Skeletal muscle cell (primary cell): ENCODE data around the gene DCBLD1.
"Not testable (repeated sequence)": the region's sequence is repeated elsewhere in the genome, so short reads cannot be mapped to it uniquely, and the experiment has no call there.

Experiments
- DNase-seq: peaks from one replicate; pipeline ENCODE4 v3.0.0-alpha.2; 2010; ENCODE audit warnings: low read depth
- H3K4me3 ChIP-seq: 2 replicates; pipeline ENCODE4 v1.5.1; 2011; ENCODE audit warnings: low read depth, mild to moderate bottlenecking, control low read depth, low read length, moderate library complexity

DCBLD1 gene

DNA sequence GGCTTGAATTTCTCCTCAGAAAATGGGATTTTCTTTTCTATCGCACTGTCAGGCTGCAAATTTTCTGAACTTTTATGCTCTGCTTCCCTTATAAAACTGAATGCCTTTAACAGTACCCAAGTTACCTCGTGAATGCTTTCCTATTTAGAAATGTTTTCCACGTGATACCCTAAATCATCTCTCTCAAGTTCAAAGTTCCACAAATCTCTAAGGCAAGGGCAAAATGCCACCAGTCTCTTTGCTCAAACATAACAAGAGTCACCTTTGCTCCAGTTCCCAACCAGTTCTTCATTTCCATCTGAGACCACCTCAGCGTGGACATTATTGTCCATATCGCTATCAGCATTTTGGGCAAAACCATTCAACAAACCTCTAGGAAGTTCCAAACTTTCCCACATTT, 35.5 kb downstream of the DCBLD1 start:
- DNase-seq, H3K4me3 ChIP-seq: not testable (repeated sequence)

DNA sequence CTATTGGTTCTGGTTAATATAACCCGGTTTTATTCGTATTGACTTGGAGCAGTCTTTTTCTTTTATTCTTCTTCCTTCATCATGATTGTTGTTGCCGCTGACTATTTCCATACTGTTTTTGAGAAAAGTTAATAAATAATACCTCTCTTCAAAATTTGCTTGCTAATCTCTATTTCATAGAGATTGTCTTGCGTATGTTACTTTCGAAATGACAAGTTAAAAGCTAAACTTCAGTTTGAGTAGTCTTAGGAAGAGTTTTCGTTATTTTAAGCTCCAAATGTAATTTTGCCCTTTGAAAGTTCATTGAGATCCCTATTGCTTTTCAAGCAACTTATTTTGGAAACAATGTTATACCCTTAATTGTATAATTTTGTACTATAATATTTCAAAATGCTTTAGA, 36.4 kb downstream of the DCBLD1 start:
- no peak for DNase-seq
- H3K4me3 ChIP-seq = no peak overlapping the region

DNA sequence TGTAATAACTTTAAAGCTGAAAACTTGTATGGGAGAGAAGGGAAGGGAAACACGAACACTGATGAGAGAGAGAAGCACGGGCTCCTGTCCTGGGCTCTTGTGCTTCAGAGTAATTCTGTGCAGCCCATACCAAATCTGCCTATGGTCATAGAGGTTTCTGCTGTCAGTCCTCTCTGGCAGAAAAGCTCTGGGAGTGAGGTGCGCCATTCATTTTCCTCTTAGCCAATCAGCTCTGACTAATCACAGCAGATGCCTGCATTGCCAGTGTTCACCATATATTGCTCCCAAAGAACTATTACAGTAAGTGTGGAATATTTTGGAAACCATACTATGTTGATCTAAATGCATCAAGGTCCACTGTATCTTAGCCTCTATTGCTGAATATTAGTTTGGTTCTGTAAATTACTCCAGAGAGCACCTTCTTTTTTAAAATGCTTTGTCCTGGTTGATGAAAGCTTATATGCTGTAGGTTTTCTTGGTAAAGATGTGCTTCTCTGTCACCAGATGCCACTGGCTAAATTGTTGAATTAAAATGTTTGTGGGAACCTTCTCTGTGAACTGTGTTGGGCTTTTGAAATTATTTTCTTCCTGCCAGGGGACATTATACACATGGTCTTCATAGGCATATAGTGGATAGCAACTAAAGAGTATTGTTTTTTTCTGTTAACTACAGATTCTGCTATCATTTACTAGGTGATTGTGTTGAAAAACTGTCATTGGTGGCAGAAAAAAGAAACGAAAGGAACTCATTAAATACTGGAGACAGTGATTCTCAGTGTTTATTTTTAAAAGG, 38.3 kb downstream of the DCBLD1 start:
- DNase-seq = no peak
- no peak overlapping the region for H3K4me3 ChIP-seq

DNA sequence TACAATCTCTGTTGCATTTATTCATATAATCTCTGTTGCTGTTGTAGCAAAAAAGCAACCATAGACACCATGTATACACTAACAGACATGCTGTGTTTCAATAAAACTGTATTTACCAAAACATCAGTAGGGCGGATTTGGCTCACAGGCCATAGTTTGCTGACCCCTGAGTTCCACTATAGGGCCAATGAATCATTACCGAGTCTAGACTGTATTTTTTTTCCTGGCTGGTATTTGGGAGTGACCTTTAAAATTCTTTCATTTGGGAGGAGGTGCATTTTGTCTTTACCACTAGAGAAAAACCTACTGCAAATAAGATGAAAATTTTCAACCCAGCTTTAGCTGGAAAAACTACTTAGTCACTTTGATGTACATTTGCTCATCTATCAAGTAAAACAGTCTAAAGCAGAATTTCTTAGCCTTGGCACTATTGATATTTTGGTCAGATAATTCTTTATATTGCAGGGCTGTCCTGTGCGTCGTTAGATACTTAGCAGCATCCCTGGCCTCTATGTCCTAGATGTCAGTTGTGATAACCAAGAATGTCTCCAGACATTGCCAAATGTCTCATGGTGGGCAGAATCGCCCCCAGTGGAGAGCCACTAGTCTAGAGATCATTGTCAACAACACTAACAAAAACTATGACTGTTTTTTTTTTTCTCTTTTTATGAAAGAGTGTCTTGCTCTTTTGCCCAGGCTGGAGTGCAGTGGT, 39.5 kb downstream of the DCBLD1 start:
- H3K4me3 ChIP-seq = no peak overlapping the region
- no peak for DNase-seq

DNA sequence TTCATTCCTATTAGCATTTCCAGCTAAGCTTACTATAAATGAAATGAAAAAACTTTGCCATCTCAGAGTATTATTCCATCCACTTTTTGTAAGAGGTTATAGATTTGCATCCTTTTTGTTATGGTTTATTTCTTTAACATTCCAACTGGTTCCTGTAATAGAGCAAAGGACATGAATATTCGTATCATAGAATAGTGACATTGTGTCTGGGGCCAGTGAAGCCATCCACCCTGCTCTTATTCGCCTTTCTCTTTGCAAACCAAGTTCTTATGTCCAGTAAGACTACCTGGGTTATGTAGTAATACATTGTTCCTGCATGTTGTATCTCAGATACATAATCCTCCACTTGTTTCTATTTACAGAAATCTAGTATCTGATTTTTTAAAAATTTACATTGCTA, 43.1 kb downstream of the DCBLD1 start:
- no peak for DNase-seq
- H3K4me3 ChIP-seq = no peak overlapping the region

DNA sequence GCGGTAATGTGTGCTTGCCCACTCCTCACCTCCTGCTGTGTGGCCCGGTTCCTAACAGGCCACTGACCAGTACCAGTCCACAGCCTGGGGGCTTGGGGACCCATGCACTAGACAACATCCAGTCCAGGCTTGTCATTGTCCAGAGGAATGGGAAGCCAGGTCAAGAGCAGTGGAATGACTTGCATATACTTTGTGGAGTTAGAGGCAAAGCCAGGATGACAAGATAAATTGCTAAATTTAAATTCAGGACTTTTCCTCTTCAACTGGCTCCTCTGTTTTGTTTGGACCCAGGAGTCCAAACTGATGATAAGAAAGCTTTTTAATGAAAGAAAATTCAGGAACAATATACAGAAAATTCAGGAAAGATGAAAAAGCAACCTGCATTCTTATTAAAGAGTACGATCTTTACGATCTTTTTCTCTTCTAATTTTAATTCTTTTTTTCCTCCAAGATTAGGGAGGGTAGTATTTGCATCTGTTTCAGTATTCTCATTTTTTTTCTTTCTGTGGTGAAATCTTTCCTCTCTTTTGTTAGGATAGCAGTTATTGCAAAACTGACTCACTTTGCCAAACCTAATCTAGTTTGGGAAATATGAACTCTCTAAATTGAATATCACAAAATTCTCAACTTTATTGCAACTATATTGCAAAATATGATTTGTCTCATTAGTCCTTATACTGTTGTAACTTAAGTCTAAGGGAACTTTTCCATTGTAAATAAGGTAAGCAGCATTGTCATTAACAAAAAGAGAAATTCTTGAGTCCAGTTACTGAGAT, 48.2 kb downstream of the DCBLD1 start:
- H3K4me3 ChIP-seq = no peak overlapping the region
- DNase-seq = no peak

DNA sequence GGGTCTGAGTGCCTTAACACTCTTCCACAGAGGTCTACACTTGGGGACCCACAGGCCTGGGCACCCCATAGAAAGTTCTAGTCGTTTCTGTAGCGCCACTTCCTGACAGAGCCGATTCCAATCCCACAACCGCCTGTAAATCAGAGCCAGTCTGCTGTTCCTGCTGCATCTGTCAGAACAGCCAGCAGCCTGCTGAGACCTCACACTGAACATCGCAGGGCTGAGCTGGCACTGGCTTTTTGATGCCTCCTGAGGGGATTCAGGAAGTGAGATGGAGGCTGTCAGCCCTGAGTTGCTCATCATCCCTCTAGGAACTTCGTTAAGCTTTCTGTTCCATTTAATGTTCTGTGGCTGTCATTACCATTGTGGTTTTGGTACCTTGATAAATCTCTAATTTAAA, 48.9 kb downstream of the DCBLD1 start:
- no peak for DNase-seq
- no peak overlapping the region for H3K4me3 ChIP-seq

DNA sequence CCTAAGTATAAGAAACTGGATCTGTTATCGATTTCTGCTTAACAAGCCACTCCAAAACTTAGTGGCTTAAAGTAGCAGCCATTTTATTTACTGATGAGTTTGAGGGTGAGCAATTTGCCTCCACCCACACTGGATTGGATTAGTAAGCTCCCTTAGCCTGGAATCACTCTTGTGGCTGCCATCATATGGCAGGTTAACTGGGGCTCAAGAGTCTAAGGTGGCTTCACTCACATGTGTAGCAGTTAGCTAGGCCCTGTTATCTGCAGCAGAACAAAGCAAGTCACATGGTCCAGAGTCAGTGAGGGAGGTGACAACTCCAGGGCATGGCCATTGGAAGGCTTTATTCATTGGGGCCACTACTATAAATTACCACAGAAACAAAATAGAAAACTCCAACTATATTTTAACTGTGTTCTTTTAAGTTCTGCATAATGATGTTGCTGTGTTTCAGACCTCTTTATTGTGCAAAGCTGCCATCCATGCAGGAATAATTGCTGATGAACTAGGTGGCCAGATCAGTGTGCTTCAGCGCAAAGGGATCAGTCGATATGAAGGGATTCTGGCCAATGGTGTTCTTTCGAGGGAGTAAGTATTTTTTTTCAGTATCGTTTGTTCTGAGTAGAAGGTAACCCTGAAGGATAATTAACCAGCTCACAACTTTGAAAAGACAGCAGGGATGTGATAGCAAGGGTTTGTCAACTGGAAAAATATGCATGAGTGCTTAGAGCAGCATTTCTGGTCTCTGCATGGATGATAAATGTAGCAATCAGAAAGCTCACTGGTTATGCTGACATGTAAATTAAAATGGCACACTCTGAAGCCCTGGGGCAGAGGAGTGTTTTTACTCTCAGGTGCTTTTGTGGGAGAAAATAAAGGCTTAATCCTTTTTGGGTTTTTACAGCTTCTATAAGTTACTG, 49.6 kb downstream of the DCBLD1 start:
- no peak overlapping the region for H3K4me3 ChIP-seq

DNA sequence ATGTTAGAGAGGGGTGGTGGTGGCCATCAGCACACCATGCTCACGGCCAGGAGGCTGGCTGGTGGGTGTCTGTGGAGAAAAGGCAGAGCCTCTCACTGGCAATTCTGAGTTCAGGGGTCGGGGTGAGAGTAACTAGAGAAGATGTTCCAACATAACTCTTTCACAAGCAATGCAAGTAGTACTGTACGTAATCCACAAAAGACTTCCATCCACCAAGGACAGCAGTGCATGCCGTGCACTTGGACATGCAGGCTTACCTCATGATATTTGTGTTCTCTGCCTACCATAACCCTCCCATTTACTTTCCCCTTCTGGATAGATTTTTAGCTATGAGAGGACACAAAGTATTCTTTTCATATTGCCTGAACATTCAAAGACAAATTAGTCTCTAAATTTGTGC, 51.3 kb downstream of the DCBLD1 start:
- H3K4me3 ChIP-seq = no peak overlapping the region
- DNase-seq = no peak

More for the DNA sequence above, 49.6 kb downstream of the DCBLD1 start:
- DNase-seq = no peak

DNA sequence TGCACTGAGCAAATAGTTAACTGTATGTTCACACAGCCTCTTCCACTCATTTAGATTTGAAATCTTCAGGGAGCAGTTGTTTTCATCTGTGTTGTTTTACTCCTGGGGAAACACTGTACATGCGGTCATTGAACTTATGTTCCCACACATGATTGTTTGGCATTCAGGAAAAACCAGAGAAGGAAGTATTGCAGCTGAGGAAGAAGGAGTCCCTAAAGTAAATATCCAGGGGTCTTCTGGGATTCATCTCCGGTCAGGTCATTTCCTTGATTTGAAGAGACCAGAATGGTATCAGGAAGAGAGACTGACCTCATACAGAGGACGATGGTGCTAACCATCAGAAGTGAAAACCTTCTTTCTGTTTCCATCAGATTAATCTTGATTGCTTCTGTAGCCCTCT, 52.5 kb downstream of the DCBLD1 start:
- no peak for DNase-seq
- no peak overlapping the region for H3K4me3 ChIP-seq

DNA sequence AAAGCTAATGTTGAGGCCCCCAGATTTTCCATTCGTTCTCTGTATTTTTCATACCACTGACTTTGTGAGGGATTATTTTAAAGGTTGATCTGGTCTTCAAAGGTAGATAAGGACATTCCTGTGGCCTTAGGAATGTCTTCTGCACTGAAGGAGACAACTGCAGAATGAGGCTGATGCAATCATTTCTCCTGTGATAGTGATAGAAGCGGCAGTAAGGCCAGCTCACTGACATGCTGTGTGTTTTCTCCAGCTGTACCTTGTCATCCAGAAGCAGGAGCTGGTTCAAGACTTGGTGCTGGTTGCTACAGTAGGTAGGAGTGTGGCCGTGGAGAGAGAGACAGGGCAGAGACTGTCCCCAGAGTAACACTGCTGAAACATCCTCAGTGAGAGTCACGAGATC, 53.8 kb downstream of the DCBLD1 start:
- DNase-seq = no peak
- H3K4me3 ChIP-seq = no peak overlapping the region

DNA sequence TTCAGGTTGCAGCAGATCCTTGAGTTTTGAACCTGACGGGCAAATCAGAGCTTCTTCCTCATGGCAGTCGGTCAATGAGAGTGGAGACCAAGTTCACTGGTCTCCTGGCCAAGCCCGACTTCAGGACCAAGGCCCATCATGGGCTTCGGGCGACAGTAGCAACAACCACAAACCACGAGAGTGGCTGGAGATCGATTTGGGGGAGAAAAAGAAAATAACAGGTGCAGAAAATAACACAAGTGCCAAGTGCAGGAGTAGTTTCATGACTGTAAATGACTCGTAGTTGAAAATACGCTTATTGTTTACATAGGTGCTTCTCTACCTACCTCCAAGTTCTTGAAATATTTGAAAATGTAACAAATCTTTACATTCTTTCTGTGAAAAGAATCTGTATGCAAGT, 56.1 kb downstream of the DCBLD1 start:
- no peak for DNase-seq
- no peak overlapping the region for H3K4me3 ChIP-seq

DNA sequence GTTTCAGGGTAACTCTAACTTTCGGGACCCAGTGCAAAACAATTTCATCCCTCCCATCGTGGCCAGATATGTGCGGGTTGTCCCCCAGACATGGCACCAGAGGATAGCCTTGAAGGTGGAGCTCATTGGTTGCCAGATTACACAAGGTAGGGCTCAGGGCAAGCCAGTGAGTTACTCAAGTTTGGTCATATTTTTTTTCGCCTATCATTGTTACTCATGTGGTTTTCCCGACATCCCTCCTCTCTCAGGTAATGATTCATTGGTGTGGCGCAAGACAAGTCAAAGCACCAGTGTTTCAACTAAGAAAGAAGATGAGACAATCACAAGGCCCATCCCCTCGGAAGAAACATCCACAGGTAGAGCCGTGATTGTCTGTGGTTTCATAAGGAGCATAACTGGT, 58.2 kb downstream of the DCBLD1 start:
- no peak for DNase-seq
- no peak overlapping the region for H3K4me3 ChIP-seq

DNA sequence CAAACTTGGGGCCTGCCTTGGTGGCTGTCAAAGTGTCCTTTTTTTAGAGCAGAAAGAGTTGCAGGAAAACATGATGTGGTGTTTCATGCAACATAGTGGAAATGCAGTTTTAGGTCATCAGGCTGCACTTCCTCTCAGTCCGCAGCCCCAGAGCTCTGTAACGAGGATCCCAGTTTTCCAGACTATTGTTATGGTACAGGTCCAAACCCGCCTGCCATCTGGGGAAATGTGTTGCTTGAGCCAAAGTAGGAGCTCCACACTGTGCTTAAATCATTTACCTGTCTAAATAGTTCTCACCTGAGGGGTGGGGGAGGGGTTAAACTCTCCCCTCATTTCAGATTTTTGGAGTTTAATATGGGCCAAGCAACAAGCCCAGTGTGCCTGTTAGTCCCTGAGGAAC, 60.0 kb downstream of the DCBLD1 start:
- DNase-seq = no peak
- H3K4me3 ChIP-seq = no peak overlapping the region

DNA sequence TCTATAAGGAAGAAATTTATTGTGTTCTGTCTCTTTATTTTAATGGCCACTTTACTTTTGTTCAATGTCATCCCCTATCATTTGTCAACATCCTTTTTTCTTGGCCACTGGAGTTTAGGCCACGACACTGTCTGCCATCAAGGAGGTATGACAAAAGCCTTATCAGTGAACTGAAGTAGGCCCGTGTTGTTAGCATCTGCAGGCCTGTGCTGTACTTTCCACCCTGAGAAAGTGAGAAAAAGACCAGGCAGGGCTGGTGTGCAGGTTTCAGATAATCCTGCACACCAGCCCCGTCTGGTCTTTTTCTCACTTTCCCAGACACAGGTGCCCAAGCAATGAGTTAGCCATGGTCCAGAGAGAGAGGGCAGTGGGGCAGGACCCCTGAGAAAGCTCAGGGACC, 62.2 kb downstream of the DCBLD1 start:
- no peak for DNase-seq
- no peak overlapping the region for H3K4me3 ChIP-seq

DNA sequence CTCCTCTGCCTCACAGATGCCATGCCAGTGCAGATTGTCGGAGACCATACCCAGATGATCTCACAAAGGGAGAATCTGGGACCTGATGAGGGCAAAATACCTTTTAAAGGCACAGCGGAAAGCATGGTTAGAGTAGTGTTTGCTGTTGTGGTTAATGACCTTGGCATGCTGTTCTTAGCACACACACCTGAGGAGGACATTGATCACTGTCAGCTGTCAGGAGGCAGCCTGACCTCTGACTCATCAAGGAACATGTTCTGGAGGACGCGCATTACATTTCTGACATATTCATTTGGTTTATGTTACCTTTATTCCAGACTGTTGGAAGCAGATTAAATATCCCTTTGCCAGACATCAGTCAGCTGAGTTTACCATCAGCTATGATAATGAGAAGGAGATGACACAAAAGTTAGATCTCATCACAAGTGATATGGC, 62.7 kb downstream of the DCBLD1 start:
- H3K4me3 ChIP-seq = no peak overlapping the region
- DNase-seq = no peak

DNA sequence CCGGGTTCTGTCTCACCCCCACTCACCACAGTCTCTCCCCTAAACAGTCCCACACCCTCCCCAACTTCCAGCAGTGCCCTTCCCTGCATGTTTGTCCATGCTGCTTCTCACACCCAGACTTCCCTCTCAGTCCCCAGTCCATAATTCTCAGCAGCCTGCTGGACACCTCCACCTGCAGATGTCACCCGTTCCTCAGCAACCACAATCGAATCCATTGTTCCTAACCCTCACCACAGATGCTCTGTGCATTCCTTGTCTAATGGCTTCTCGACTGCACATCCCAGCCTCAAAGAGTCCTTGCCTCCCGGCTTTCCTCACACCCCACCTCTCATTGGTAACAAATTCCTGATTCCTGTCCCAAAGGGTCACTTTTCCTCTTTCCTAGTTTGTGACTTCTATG, 64.2 kb downstream of the DCBLD1 start:
- no peak overlapping the region for H3K4me3 ChIP-seq
- DNase-seq = no peak

DNA sequence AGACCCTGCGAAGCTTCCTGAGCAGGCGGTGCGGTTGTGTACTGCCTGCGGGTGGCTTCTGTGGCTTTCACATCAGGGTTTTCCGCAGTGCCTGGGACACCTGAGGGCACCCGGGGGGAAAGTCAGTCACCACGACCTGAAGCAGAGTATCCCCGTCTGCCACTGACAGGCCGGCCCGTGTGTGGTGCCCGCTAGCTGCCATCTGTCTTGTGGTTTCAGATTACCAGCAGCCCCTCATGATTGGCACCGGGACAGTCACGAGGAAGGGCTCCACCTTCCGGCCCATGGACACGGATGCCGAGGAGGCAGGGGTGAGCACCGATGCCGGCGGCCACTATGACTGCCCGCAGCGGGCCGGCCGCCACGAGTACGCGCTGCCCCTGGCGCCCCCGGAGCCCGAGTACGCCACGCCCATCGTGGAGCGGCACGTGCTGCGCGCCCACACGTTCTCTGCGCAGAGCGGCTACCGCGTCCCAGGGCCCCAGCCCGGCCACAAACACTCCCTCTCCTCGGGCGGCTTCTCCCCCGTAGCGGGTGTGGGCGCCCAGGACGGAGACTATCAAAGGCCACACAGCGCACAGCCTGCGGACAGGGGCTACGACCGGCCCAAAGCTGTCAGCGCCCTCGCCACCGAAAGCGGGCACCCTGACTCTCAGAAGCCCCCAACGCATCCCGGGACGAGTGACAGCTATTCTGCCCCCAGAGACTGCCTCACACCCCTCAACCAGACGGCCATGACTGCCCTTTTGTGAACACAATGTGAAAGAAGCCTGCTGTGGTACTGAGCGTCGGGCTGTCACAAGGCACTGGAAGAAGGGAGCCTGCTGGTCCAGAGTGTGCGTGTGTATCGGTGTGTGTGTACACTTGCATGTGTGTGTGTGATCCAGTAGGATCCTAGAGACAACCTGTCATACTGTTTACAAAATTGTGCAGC, 65.5 kb downstream of the DCBLD1 start:
- no peak for DNase-seq
- peak overlapping the region; percentile 42 for H3K4me3 ChIP-seq
